Osteocyte (in vitro differentiated cells): ENCODE data around the gene RXRA. TPM values are rescaled to one million over a fixed set of nuclear protein-coding genes. Genes with fewer than 3 reads are reported as not detected.

Source experiments
- DNase-seq: peaks from one replicate; pipeline ENCODE4 v3.0.0; 2021; ENCODE audit warnings: mixed read lengths; ENCODE audit not compliant: unreplicated experiment; ENCODE audit errors: extremely low spot score
- H3K27ac Mint-ChIP-seq: one replicate; pipeline ENCODE4 v1.8.0; 2021; ENCODE audit warnings: mild to moderate bottlenecking, mixed read lengths; ENCODE audit not compliant: unreplicated experiment
- H3K27me3 Mint-ChIP-seq: one replicate; pipeline ENCODE4 v1.8.0; 2021; ENCODE audit warnings: mixed read lengths; ENCODE audit not compliant: unreplicated experiment
- H3K36me3 Mint-ChIP-seq: one replicate; pipeline ENCODE4 v1.8.0; 2021; ENCODE audit warnings: mixed read lengths; ENCODE audit not compliant: unreplicated experiment
- H3K4me1 Mint-ChIP-seq: one replicate; pipeline ENCODE4 v1.8.0; 2021; ENCODE audit warnings: mixed read lengths; ENCODE audit not compliant: unreplicated experiment
- H3K4me3 Mint-ChIP-seq: one replicate; pipeline ENCODE4 v1.8.0; 2021; ENCODE audit warnings: mild to moderate bottlenecking, moderate library complexity, mixed read lengths; ENCODE audit not compliant: unreplicated experiment
- H3K9me3 Mint-ChIP-seq: one replicate; pipeline ENCODE4 v1.8.0; 2021; ENCODE audit warnings: mixed read lengths; ENCODE audit not compliant: unreplicated experiment
- total RNA-seq: library from RNA; stranded (reverse); gene quantifications from 2 replicates; pipeline ENCODE4 v1.2.1, GENCODE V29; 2021
- TF ChIP-seq, protein P1 (sequence below): fragments of 200-600 bp; sonication (generic); IDR thresholded peaks from 2 replicates; pipeline ENCODE4 v1.5.0; 2021; ENCODE audit warnings: antibody characterized with exemption, mild to moderate bottlenecking, moderate library complexity

RXRA gene
- total RNA-seq, 1 donor from 2014 or later: 82.2 TPM

GRCh38 chr9:134445000-134445399 lies 118.7 kb downstream of the RXRA start:
- H3K4me1 Mint-ChIP-seq: peaks cover 39% of the 10 kb centered on the region

DNA sequence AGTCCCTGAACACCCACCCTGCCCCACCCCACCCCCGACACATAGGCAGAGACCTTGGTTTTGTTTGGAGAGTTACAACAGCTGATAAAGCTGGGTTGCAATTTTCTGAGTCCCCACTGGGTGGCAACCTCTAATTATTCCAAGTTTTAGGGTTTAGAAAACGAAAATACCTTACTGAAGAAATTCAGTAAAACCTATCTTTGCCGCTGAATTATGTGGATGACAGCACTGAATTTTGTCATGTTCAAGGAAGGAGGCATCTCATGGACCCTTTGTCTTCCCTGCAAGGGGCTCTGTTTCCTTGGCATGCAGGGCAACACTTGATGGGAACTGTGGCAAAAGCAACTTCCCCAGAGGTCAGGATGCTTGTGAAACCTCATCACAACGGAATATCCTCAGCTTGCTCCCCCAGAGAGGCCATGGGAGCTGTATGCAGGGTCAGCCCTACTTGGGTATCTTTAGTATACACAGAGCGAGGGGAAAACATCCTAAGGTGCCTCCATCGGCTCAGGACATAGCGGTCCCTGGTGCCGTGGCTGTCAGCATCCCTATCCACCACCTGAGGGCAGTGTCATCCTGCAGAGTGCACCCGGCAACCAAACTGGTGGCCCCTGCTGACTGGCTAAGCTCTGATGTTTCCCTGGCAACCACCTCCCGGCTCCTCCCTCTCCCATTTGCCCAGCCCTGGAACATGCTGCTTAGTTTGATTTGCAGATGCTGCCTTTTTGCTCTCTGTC lies 123.1 kb downstream of the RXRA start:
- H3K27ac Mint-ChIP-seq: peak overlapping the region; percentile 50
- no peaks in the 10 kb centered on the region for H3K27me3 Mint-ChIP-seq
- H3K9me3 Mint-ChIP-seq: no peaks in the 10 kb centered on the region
- peak; percentile 97 for DNase-seq
- peaks cover 17% of the 10 kb centered on the region for H3K4me1 Mint-ChIP-seq
- H3K36me3 Mint-ChIP-seq: no peaks in the 10 kb centered on the region
- TF ChIP-seq, protein P1, sequence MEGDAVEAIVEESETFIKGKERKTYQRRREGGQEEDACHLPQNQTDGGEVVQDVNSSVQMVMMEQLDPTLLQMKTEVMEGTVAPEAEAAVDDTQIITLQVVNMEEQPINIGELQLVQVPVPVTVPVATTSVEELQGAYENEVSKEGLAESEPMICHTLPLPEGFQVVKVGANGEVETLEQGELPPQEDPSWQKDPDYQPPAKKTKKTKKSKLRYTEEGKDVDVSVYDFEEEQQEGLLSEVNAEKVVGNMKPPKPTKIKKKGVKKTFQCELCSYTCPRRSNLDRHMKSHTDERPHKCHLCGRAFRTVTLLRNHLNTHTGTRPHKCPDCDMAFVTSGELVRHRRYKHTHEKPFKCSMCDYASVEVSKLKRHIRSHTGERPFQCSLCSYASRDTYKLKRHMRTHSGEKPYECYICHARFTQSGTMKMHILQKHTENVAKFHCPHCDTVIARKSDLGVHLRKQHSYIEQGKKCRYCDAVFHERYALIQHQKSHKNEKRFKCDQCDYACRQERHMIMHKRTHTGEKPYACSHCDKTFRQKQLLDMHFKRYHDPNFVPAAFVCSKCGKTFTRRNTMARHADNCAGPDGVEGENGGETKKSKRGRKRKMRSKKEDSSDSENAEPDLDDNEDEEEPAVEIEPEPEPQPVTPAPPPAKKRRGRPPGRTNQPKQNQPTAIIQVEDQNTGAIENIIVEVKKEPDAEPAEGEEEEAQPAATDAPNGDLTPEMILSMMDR: peak; percentile 87
- H3K4me3 Mint-ChIP-seq: no peak overlapping the region

More at GRCh38 chr9:134445000-134445399, 118.7 kb downstream of the RXRA start:
- no peak overlapping the region for H3K27ac Mint-ChIP-seq
- H3K4me3 Mint-ChIP-seq: no peak overlapping the region
- no peaks in the 10 kb centered on the region for H3K36me3 Mint-ChIP-seq
- no peak for DNase-seq
- no peaks in the 10 kb centered on the region for H3K9me3 Mint-ChIP-seq
- no peaks in the 10 kb centered on the region for H3K27me3 Mint-ChIP-seq
- TF ChIP-seq, protein P1: no peak

- H3K4me3 Mint-ChIP-seq: no peak overlapping the region
- no peaks in the 10 kb centered on the region for H3K9me3 Mint-ChIP-seq
Measured at GRCh38 chr9:134451700-134452458, 125.6 kb downstream of the RXRA start.

GRCh38 chr9:134452728-134453127 lies 126.5 kb downstream of the RXRA start:
- no peaks in the 10 kb centered on the region for H3K36me3 Mint-ChIP-seq
- H3K4me1 Mint-ChIP-seq: peaks cover 41% of the 10 kb centered on the region
- no peak overlapping the region for H3K27ac Mint-ChIP-seq
- H3K27me3 Mint-ChIP-seq: no peaks in the 10 kb centered on the region
- H3K4me3 Mint-ChIP-seq: no peak overlapping the region
- no peaks in the 10 kb centered on the region for H3K9me3 Mint-ChIP-seq
- TF ChIP-seq, protein P1: no peak
- no peak for DNase-seq

More at GRCh38 chr9:134451700-134452458, 125.6 kb downstream of the RXRA start:
- H3K36me3 Mint-ChIP-seq: no peaks in the 10 kb centered on the region
- DNase-seq: no peak
- TF ChIP-seq, protein P1: no peak
- H3K4me1 Mint-ChIP-seq: peaks cover 32% of the 10 kb centered on the region
- no peak overlapping the region for H3K27ac Mint-ChIP-seq
- H3K27me3 Mint-ChIP-seq: no peaks in the 10 kb centered on the region
